GM18499 (cell line): Measurements from ENCODE around the gene PCDH9.
"Not testable (repeated sequence)": the region's sequence is repeated elsewhere in the genome, so short reads cannot be mapped to it uniquely, and the experiment has no call there.

Experiments
- ATAC-seq: cut with Tn5 transposase; IDR thresholded peaks from one replicate; pipeline ENCODE4 v1.9.1; 2021; ENCODE audit warnings: moderate number of reproducible peaks; ENCODE audit not compliant: insufficient read depth, unreplicated experiment

Gene PCDH9

GRCh38 chr13:66635526-66635925, 594.6 kb downstream of the PCDH9 start:
- no peak for ATAC-seq

- no peak for ATAC-seq
These were observed 595.8 kb downstream of the PCDH9 start for GRCh38 chr13:66634384-66634783.

DNA sequence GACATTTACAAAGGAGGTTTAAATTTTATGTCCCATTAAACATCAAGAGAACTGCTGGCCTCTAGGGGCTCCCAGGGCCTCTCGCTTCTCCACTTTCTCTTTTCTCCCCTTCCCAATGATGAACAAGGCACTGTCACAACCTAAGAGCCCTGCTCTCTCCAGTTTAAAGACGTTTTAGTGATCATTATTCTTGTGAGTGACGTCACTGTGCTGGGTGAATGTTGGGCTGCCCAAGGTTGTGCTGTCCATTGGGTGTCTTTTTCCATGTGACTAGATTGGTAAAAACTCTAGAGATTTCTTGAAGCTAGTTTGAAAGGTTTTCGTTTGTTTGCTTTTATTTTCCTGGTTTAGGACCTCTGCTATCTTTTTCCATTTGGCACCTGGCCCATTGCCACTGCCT, 602.6 kb downstream of the PCDH9 start:
- ATAC-seq, result no peak

DNA sequence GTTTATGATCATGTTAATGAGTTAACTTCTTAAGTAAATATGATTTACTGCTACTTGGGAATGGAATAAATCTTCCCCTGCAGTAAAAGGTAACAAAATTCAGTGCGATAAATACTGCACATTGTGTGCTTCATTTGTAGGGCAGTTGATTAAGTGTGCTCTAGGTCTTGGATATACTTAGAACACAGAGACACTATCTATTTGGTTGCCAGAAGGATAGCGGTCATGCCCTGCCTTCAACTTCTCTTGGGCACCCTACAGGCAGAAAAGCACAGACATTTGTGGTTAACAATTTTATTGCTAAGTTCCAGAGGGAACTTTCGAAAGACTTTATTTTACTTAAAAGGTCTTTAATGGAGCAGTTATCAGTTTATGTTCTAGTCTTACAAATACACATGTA, 605.8 kb downstream of the PCDH9 start:
- ATAC-seq, result no peak

DNA sequence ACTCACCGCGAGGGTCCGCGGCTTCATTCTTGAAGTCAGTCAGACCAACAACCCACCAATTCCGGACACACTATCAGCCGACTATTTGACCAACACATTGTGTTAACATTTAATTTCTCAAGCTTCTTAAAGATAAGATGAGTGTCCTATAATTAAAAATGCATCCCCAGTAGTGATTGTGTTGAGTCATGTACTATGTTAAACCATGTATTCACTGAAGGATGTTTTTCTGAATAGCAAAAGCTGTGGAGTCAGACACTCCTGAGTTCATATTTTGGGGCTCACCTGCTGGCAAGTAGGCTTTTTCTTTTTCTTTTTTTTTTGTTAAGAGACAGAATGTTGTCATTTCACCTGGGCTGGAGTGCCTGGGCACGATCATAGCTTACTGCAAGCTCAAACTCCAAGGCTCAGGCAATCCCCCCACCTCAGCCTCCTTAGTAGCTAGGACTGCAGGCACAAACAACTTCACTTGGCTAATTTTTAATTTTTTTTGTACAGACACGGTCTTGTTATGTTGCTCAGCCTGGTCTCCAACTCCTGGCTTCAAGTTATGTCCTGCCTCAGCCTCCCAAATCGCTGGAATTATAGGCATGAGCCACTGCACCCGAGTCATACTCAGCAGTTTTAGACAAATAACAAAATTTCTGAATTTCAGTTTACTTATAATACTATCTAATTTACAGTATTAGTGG, 606.9 kb downstream of the PCDH9 start:
- ATAC-seq, result no peak

- not testable (repeated sequence) for ATAC-seq
These were observed 608.2 kb downstream of the PCDH9 start for GRCh38 chr13:66621906-66622447.

GRCh38 chr13:66618702-66619101, 611.4 kb downstream of the PCDH9 start:
- ATAC-seq, result no peak

GRCh38 chr13:66617786-66618185, 612.4 kb downstream of the PCDH9 start:
- ATAC-seq, result no peak

- no peak for ATAC-seq
These were observed 617.2 kb downstream of the PCDH9 start for GRCh38 chr13:66612983-66613382.

- no peak for ATAC-seq
These were observed 643.6 kb downstream of the PCDH9 start for GRCh38 chr13:66586489-66586888.

- no peak for ATAC-seq
These were observed 644.4 kb downstream of the PCDH9 start for GRCh38 chr13:66585669-66586203.

- no peak for ATAC-seq
These were observed 648.5 kb downstream of the PCDH9 start for GRCh38 chr13:66581675-66582074.

DNA sequence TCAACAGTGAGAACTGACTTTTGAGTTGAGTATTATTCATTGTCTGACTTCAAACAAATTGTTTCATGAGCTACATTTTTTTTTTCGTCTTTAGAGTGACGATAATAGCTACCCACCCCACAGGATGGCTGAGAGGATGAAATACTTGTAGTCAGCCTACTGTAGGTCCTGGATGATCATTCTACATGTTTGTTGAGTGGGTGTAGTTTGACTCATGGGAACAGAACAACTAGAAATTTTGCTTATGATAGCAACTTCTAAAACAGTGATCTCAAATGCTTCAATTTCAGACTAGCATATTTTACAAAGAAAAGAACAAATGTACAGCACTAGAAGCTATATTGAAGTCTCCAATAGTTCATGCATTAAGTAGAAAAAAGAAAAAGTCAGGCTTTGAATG, 651.8 kb downstream of the PCDH9 start:
- no peak for ATAC-seq

- ATAC-seq, result no peak
These were observed 652.8 kb downstream of the PCDH9 start for GRCh38 chr13:66577358-66577757.

GRCh38 chr13:66576381-66576780, 653.8 kb downstream of the PCDH9 start:
- no peak for ATAC-seq

- ATAC-seq, result no peak
These were observed 655.5 kb downstream of the PCDH9 start for GRCh38 chr13:66574606-66575005.

GRCh38 chr13:66567899-66568612, 662.1 kb downstream of the PCDH9 start:
- ATAC-seq, result no peak

DNA sequence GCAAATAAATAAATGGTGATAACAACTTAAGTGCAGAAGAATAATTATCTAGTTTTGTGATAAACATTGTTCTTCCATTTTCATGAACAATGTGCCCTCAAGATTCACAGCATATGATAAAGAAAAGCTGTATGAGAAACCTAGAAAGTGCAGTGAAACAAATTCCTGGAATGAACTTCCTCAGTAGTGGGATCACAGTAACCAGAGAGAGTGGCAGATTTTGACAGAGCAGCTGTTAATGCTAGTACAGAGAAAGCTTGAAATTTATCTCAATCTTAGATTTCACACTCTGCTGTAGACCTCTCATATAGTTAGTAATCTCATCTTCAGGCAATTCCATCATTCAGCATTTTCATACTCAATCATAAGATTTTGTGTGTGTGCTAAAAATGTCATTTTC, 664.9 kb downstream of the PCDH9 start:
- no peak for ATAC-seq

DNA sequence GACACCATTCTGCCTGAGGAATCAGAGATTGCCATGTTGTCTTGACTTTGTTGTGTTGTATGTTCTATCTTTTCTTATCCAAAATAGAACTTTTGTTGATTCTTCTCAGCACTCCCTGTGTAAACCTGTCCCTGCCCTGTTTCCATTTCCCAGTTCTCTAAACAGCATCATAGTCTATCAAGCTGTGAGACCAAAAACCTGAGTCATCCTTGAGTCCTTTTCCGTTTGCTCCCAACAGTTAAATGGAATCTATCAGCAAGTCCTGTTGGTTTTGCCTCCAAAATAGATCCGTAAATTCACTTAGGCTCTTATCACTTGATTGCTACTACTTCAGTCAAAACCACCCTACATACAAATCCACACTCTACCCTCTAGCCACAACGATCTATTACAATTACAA, 667.1 kb downstream of the PCDH9 start:
- ATAC-seq, result no peak

- ATAC-seq, result no peak
These were observed 668.1 kb downstream of the PCDH9 start for GRCh38 chr13:66562054-66562453.

GRCh38 chr13:66560991-66561390, 669.1 kb downstream of the PCDH9 start:
- ATAC-seq, result no peak
